Body of pancreas (tissue), 4 donors: Measurements from ENCODE around the gene IRF6.

Experiments used
- POLR2A ChIP-seq, 3 donors: fragments of 450-650 bp; IDR thresholded peaks; one replicate each; pipeline ENCODE4 v1.6.1; 2016; ENCODE audit warnings: antibody characterized with exemption in 3 of 3, mild to moderate bottlenecking in 2 of 3
- TF ChIP-seq, protein P1 (sequence below), 7 experiments: fragments of 450-650 bp in 4 of 7; fragments of 200-600 bp in 3 of 7; sonication (generic) in 3 of 7; IDR thresholded peaks; one replicate each; pipeline ENCODE4 v1.5.1; 2016 to 2019; ENCODE audit warnings: antibody characterized with exemption in 7 of 7

DNA sequence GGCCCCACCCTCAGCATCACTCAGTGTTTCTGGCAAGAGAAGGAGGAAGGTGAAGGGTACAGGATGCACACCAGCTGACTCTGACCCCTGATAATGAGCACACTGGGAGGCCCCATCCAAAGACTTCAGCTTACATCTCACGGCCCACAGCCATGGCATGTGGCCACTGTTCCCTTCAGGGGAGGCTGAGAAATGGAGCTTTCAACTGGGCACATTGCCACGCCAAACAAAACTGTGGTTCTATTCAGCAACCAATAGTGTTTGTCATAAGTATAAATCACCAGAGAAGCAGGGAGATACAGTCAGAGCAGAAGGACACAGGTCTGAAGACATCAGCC lies 62.8 kb downstream of the IRF6 start:
- no peak for TF ChIP-seq POLR2A (IDR thresholded peaks at IDR 0.05)
- TF ChIP-seq, protein P1, sequence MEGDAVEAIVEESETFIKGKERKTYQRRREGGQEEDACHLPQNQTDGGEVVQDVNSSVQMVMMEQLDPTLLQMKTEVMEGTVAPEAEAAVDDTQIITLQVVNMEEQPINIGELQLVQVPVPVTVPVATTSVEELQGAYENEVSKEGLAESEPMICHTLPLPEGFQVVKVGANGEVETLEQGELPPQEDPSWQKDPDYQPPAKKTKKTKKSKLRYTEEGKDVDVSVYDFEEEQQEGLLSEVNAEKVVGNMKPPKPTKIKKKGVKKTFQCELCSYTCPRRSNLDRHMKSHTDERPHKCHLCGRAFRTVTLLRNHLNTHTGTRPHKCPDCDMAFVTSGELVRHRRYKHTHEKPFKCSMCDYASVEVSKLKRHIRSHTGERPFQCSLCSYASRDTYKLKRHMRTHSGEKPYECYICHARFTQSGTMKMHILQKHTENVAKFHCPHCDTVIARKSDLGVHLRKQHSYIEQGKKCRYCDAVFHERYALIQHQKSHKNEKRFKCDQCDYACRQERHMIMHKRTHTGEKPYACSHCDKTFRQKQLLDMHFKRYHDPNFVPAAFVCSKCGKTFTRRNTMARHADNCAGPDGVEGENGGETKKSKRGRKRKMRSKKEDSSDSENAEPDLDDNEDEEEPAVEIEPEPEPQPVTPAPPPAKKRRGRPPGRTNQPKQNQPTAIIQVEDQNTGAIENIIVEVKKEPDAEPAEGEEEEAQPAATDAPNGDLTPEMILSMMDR (IDR thresholded peaks at IDR 0.05) = no peak
